Activated B cell treated with CpG ODN at 0.5 μM for 24 hours (primary cell): ENCODE results near the gene PRR36. TPM values are rescaled to one million over a fixed set of nuclear protein-coding genes. Genes with fewer than 3 reads are reported as not detected.

Experiments
- ATAC-seq: fragments of 200-7000 bp; cut with Tn5 transposase; one replicate; pipeline ENCODE4 v1.10.0; 2021; ENCODE audit warnings: low read depth, mild to moderate bottlenecking, moderate library complexity
- CTCF ChIA-PET: fragments of 350-600 bp; sonication (Branson Sonifier 250); formaldehyde crosslinking; loops from one replicate; lab custom pipeline; 2021; ENCODE audit warnings: antibody characterized with exemption; lab: Charles Lee
- POLR2A ChIA-PET: fragments of 350-600 bp; sonication (Branson Sonifier 250); formaldehyde crosslinking; loops from one replicate; lab custom pipeline; 2021; ENCODE audit warnings: antibody characterized with exemption; lab: Charles Lee
- DNase-seq: peaks from one replicate; pipeline ENCODE4 v3.0.0; 2022
- H3K27ac Mint-ChIP-seq: one replicate; pipeline ENCODE4 v1.8.0; 2020; ENCODE audit warnings: mixed read lengths
- H3K27me3 Mint-ChIP-seq: one replicate; pipeline ENCODE4 v1.8.0; 2021; ENCODE audit warnings: mixed read lengths
- H3K36me3 Mint-ChIP-seq: one replicate; pipeline ENCODE4 v1.8.0; 2021; ENCODE audit warnings: low read depth, mixed read lengths
- H3K4me1 Mint-ChIP-seq: one replicate; pipeline ENCODE4 v1.8.0; 2021; ENCODE audit warnings: mixed read lengths
- H3K4me3 Mint-ChIP-seq: one replicate; pipeline ENCODE4 v1.8.0; 2020; ENCODE audit warnings: mild to moderate bottlenecking, mixed read lengths
- H3K9me3 Mint-ChIP-seq: one replicate; pipeline ENCODE4 v1.8.0; 2020; ENCODE audit warnings: mixed read lengths
- intact Hi-C: fragments of 100-400 bp; cut with micrococcal nuclease; formaldehyde crosslinking; loops from one replicate; pipeline ENCODE4 v1.15.1; 2024
- total RNA-seq: library from RNA; stranded (reverse); gene quantifications from 2 replicates; pipeline ENCODE4 v1.2.3, GENCODE V29; 2022
- TF ChIP-seq, protein P1 (sequence below): fragments of 200-600 bp; IDR thresholded peaks from one replicate; pipeline ENCODE4 v1.8.0; 2022; ENCODE audit warnings: antibody characterized with exemption, mild to moderate bottlenecking

Gene PRR36
- total RNA-seq, 1 donor from 2014 or later = not detected

DNA sequence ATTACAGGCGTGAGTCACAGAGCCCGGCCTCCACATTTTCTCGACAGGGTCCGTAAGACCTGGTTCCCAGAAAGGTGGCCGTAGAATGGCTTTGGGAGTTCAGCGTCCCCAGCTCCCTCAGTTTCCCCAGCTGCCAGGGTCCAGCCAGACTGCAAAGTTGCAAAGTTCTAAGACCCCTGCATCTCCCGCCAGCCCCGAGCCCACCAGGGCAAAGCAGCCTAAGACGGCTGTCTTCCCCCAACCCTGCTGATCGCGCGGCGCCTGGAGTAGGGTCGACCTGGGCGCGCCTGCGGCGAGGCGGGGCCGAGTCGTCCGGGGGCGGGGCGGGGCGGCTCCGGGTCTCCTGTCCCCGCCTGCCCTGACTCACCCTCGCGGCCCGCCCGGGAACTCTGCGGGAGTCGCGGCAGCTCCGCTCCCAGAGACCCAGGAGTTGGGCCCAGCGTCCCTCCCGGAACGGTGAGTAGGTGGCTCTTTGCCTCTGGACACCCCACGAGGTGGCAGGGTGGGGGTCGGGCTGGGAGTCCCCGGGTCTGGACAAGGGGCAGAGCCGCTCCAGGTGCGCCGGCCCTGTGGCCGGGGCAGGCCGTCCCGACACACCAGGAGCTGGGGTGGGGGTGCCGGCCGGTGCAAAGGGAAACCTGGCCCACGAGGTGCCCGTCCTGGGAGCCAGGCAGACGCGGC, 14.1 kb upstream of the PRR36 start, which contains the start of gene LRRC8E:
Gene LRRC8E (plus strand): TSS at position 366 of the 681 bp plus-strand sequence. CDS start 7,094 bp downstream, outside the sequence.
- no peak within 1 kb of the TSS for H3K27ac Mint-ChIP-seq
- no peaks in the 10 kb centered on the region for H3K9me3 Mint-ChIP-seq
- peaks cover 16% of the 10 kb centered on the region for H3K27me3 Mint-ChIP-seq
- ATAC-seq = peak; percentile 71
- intact Hi-C loops = no loop called here
- no peak for DNase-seq
- POLR2A ChIA-PET = no interaction called here
- no peaks in the 10 kb centered on the region for H3K4me1 Mint-ChIP-seq
- CTCF ChIA-PET = no interaction called here
- no peaks in the 10 kb centered on the region for H3K36me3 Mint-ChIP-seq
- H3K4me3 Mint-ChIP-seq = no peak within 1 kb of the TSS
- TF ChIP-seq, protein P1, sequence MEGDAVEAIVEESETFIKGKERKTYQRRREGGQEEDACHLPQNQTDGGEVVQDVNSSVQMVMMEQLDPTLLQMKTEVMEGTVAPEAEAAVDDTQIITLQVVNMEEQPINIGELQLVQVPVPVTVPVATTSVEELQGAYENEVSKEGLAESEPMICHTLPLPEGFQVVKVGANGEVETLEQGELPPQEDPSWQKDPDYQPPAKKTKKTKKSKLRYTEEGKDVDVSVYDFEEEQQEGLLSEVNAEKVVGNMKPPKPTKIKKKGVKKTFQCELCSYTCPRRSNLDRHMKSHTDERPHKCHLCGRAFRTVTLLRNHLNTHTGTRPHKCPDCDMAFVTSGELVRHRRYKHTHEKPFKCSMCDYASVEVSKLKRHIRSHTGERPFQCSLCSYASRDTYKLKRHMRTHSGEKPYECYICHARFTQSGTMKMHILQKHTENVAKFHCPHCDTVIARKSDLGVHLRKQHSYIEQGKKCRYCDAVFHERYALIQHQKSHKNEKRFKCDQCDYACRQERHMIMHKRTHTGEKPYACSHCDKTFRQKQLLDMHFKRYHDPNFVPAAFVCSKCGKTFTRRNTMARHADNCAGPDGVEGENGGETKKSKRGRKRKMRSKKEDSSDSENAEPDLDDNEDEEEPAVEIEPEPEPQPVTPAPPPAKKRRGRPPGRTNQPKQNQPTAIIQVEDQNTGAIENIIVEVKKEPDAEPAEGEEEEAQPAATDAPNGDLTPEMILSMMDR = no peak

DNA sequence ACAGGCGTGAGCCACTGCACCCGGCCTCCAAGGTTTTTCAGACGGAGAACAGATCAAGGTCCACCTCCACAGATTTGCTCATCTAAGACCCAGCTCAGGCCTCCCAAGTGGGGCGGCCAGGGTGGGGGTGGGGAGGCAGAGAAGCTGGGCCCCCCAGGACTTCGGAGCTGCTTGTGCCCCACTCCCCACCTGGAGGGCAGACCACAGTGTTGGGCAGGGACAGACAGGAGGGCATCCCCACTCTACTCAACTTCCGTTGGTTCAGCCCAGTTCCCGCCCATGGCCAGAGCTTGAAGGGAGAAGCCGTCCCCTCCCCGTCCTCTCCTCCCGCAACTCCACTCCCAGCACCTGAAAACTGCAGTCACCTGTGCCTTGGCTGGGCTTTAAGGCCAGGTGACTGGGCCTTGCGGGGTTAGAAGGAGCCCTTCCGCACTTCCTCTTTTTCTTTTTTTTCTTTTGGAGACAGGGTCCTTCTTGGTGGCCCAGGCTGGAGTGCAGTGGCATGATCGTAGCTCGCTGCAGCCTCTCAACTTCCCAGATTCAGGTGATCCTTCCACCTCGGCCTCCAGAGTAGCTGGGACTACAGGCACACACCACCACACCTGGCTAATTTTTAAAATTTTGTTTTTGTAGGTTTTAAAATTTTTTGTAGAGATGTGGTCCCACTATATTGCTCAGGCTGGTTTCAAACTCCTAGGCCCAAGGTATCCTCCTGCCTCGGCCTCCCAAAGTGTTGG, 13.4 kb upstream of the PRR36 start:
- DNase-seq (no peak), ATAC-seq (no peak)
- CTCF ChIA-PET = no interaction called here
- intact Hi-C loops = no loop called here
- H3K4me1 Mint-ChIP-seq = no peaks in the 10 kb centered on the region
- no peaks in the 10 kb centered on the region for H3K36me3 Mint-ChIP-seq
- no peak overlapping the region for H3K4me3 Mint-ChIP-seq
- peaks cover 16% of the 10 kb centered on the region for H3K27me3 Mint-ChIP-seq
- TF ChIP-seq, protein P1 = no peak
- H3K9me3 Mint-ChIP-seq = no peaks in the 10 kb centered on the region
- H3K27ac Mint-ChIP-seq = no peak overlapping the region
- POLR2A ChIA-PET = no interaction called here

DNA sequence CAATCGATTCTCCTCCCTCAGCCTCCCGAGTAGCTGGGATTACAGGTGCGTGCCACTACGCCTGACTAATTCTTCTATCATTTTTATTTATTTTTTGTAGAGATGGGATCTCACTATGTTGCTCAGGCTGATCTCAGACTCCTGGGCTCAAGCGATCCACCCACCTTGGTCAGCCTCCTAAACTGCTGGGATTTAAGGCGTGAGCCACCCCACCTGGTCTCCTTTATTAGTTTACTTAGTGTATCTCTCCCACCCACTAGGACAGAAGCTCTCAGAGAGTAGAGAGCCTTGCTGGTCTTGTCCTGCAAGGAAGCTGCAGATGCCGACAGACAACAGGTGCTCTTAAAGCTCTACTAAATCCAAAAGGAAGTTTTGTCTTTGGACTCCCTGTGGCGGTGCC, 11.6 kb upstream of the PRR36 start:
- no peaks in the 10 kb centered on the region for H3K36me3 Mint-ChIP-seq
- no peak overlapping the region for H3K27ac Mint-ChIP-seq
- H3K4me3 Mint-ChIP-seq = no peak overlapping the region
- no peaks in the 10 kb centered on the region for H3K4me1 Mint-ChIP-seq
- POLR2A ChIA-PET = interaction anchor here (1.4 kb wide), 1 partner anchor 17 kb away, joined by 3 read pairs; no protein-coding TSS in a partner anchor
- CTCF ChIA-PET = no interaction called here
- DNase-seq (no peak), ATAC-seq (no peak)
- no peaks in the 10 kb centered on the region for H3K9me3 Mint-ChIP-seq
- peaks cover 11% of the 10 kb centered on the region for H3K27me3 Mint-ChIP-seq
- intact Hi-C loops = no loop called here
- TF ChIP-seq, protein P1 = no peak

GRCh38 chr19:7883796-7884570, 9.8 kb upstream of the PRR36 start:
- ChIA-PET POLR2A (no interaction called here), CTCF (no interaction called here)
- no peaks in the 10 kb centered on the region for H3K4me1 Mint-ChIP-seq

More at GRCh38 chr19:7883796-7884570, 9.8 kb upstream of the PRR36 start:
- DNase-seq (no peak), ATAC-seq (no peak)
- Mint-ChIP-seq H3K27me3 (peaks cover 6% of the 10 kb centered on the region), H3K4me3 (no peak overlapping the region), H3K27ac (no peak overlapping the region), H3K36me3 (no peaks in the 10 kb centered on the region), H3K9me3 (no peaks in the 10 kb centered on the region)
- TF ChIP-seq, protein P1 = no peak
- intact Hi-C loops = no loop called here
